Neural progenitor cell (in vitro differentiated cells): ENCODE data around the gene ZNF83. TPM values are rescaled to one million over a fixed set of nuclear protein-coding genes. Genes with fewer than 3 reads are reported as not detected.

Experiments used
- DNase-seq: peaks from one replicate; pipeline ENCODE4 v3.0.0-alpha.2; 2016; ENCODE audit warnings: low spot score
- H2AFZ ChIP-seq: fragments of 200-600 bp; sonication (generic); replicated peaks from 2 replicates; pipeline ENCODE4 v1.6.1; 2016; ENCODE audit warnings: antibody characterized with exemption
- H3F3A ChIP-seq: fragments of 200-600 bp; sonication (generic); 2 replicates; pipeline ENCODE4 v1.6.1; 2016; ENCODE audit warnings: antibody characterized with exemption, low read depth
- H3K27ac ChIP-seq: fragments of 200-600 bp; sonication (generic); 2 replicates; pipeline ENCODE4 v1.5.1; 2016; ENCODE audit warnings: mild to moderate bottlenecking
- H3K27me3 ChIP-seq: fragments of 200-600 bp; sonication (generic); 2 replicates; pipeline ENCODE4 v1.6.1; 2016; ENCODE audit warnings: mild to moderate bottlenecking, moderate library complexity
- H3K36me3 ChIP-seq: fragments of 200-600 bp; sonication (generic); 2 replicates; pipeline ENCODE4 v1.5.1; 2016
- H3K4me1 ChIP-seq: fragments of 200-600 bp; sonication (generic); 2 replicates; pipeline ENCODE4 v1.6.1; 2016; ENCODE audit warnings: mixed run types
- H3K4me2 ChIP-seq: fragments of 200-600 bp; sonication (generic); 2 replicates; pipeline ENCODE4 v1.6.1; 2016
- H3K4me3 ChIP-seq: fragments of 200-600 bp; sonication (generic); 2 replicates; pipeline ENCODE4 v1.5.1; 2016
- H3K79me2 ChIP-seq: fragments of 200-600 bp; sonication (generic); 2 replicates; pipeline ENCODE4 v1.6.1; 2016; ENCODE audit warnings: low read depth
- H3K9ac ChIP-seq: fragments of 200-600 bp; sonication (generic); 2 replicates; pipeline ENCODE4 v1.6.1; 2016
- H3K9me3 ChIP-seq: fragments of 200-600 bp; sonication (generic); 2 replicates; pipeline ENCODE4 v1.5.1; 2016; ENCODE audit warnings: low read depth
- H4K20me1 ChIP-seq: fragments of 200-600 bp; sonication (generic); 2 replicates; pipeline ENCODE4 v1.6.1; 2016; ENCODE audit warnings: low read depth
- H3K27ac Mint-ChIP-seq: 3 replicates; pipeline ENCODE4 v1.8.0; 2021; ENCODE audit warnings: mixed read lengths
- H3K27me3 Mint-ChIP-seq: 2 replicates; pipeline ENCODE4 v1.8.0; 2022; ENCODE audit warnings: low read depth, mild to moderate bottlenecking, inconsistent platforms, moderate library complexity, mixed read lengths; ENCODE audit not compliant: insufficient read depth
- H3K36me3 Mint-ChIP-seq: 3 replicates; pipeline ENCODE4 v1.8.0; 2021; ENCODE audit warnings: mixed read lengths
- H3K4me1 Mint-ChIP-seq: 3 replicates; pipeline ENCODE4 v1.8.0; 2021; ENCODE audit warnings: mixed read lengths
- H3K4me3 Mint-ChIP-seq: 3 replicates; pipeline ENCODE4 v1.8.0; 2021; ENCODE audit warnings: mild to moderate bottlenecking, moderate library complexity, mixed read lengths
- H3K9me3 Mint-ChIP-seq: 3 replicates; pipeline ENCODE4 v1.8.0; 2020; ENCODE audit warnings: mixed read lengths
- CTCF ChIP-seq: fragments of 200-600 bp; sonication (generic); IDR thresholded peaks from 2 replicates; pipeline ENCODE4 v1.5.1; 2017; ENCODE audit warnings: antibody characterized with exemption, mild to moderate bottlenecking
- EZH2 ChIP-seq: fragments of 200-600 bp; sonication (generic); IDR thresholded peaks from 2 replicates; pipeline ENCODE4 v1.6.1; 2017; ENCODE audit warnings: antibody characterized with exemption, mild to moderate bottlenecking, moderate library complexity
- EZH2phosphoT487 ChIP-seq: fragments of 200-600 bp; sonication (generic); IDR thresholded peaks from 2 replicates; pipeline ENCODE4 v1.6.1; 2017; ENCODE audit warnings: antibody characterized with exemption
- total RNA-seq: library from RNA; depleted of rRNA; stranded (reverse); fragments of >200 nt; gene quantifications from 2 replicates; pipeline ENCODE4 v1.2.3, GENCODE V29; 2015; ENCODE audit warnings: low replicate concordance

ZNF83 gene
- total RNA-seq, 1 donor from 2014 or later = 76.2 TPM

- Histone ChIP-seq H3K4me3 (no peak overlapping the region), H3K4me1 (peaks cover 9% of the 10 kb centered on the region), H3K36me3 (no peaks in the 10 kb centered on the region), H3K27me3 (no peaks in the 10 kb centered on the region), H3F3A (peaks cover 24% of the 10 kb centered on the region), H3K9me3 (no peaks in the 10 kb centered on the region), H2AFZ (no peak overlapping the region), H3K79me2 (no peaks in the 10 kb centered on the region), H3K27ac (no peak overlapping the region), H3K9ac (no peak overlapping the region), H3K4me2 (no peak overlapping the region), H4K20me1 (peaks cover 2% of the 10 kb centered on the region)
- Mint-ChIP-seq H3K4me3 (no peak overlapping the region), H3K27me3 (no peaks in the 10 kb centered on the region), H3K36me3 (peaks cover 20% of the 10 kb centered on the region), H3K4me1 (peaks cover 8% of the 10 kb centered on the region), H3K9me3 (peaks cover 17% of the 10 kb centered on the region), H3K27ac (no peak overlapping the region)
- TF ChIP-seq CTCF = no peak
- no peak for TF ChIP-seq EZH2phosphoT487
- no peak for TF ChIP-seq EZH2
- DNase-seq = peak; percentile 31
These were observed 2.8 kb upstream of the ZNF83 start for GRCh38 chr19:52640916-52641315.

- Histone ChIP-seq H3K79me2 (no peaks in the 10 kb centered on the region), H2AFZ (no peak overlapping the region), H3K9me3 (no peaks in the 10 kb centered on the region), H3K4me3 (no peak overlapping the region), H3K4me2 (no peak overlapping the region), H4K20me1 (peaks cover 2% of the 10 kb centered on the region), H3K36me3 (no peaks in the 10 kb centered on the region), H3K9ac (no peak overlapping the region), H3K27ac (no peak overlapping the region), H3K4me1 (peaks cover 9% of the 10 kb centered on the region), H3K27me3 (no peaks in the 10 kb centered on the region), H3F3A (peaks cover 24% of the 10 kb centered on the region)
- no peak for DNase-seq
- Mint-ChIP-seq H3K4me1 (peaks cover 8% of the 10 kb centered on the region), H3K27ac (no peak overlapping the region), H3K27me3 (peaks cover 2% of the 10 kb centered on the region), H3K9me3 (peaks cover 17% of the 10 kb centered on the region), H3K4me3 (no peak overlapping the region), H3K36me3 (peaks cover 19% of the 10 kb centered on the region)
- TF ChIP-seq CTCF (no peak), EZH2phosphoT487 (no peak), EZH2 (no peak)
These were observed 1.8 kb upstream of the ZNF83 start for GRCh38 chr19:52639996-52640395.

DNA sequence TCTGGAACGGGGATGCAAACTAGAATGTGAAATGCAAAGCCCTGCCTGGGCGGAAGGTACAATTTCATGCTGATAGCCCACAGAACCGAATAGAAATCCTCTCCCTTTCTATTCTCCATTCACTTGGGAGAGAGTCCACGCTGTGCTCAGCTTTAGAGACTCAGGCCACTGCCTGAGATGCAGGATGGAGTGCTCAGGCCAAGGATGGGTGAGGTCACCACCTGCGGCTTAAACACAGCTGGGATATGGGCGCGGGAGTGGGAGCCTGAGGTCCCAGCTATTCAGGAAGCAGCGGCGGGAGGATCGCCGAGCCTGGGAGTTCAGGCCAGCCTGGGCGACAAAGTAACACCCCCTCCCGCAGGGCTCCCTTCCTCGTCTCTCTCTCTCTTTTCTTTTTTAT, 446 bp upstream of the ZNF83 start:
- H3K9ac ChIP-seq = no peak overlapping the region
- no peak overlapping the region for H3K27ac Mint-ChIP-seq
- peaks cover 2% of the 10 kb centered on the region for H3K27me3 Mint-ChIP-seq

More for the DNA sequence above, 446 bp upstream of the ZNF83 start:
- peak overlapping the region; percentile 97 for H3K4me3 Mint-ChIP-seq
- no peak for TF ChIP-seq EZH2phosphoT487
- no peak for TF ChIP-seq CTCF
- TF ChIP-seq EZH2 = no peak
- H3K4me3 ChIP-seq = peak overlapping the region; percentile 86
- peaks cover 8% of the 10 kb centered on the region for H3K4me1 Mint-ChIP-seq
- no peaks in the 10 kb centered on the region for H3K9me3 ChIP-seq
- H3K4me2 ChIP-seq = peak overlapping the region; percentile 81
- no peak for DNase-seq
- H4K20me1 ChIP-seq = peaks cover 2% of the 10 kb centered on the region
- H3K27me3 ChIP-seq = no peaks in the 10 kb centered on the region
- peaks cover 14% of the 10 kb centered on the region for H3K9me3 Mint-ChIP-seq
- H3K27ac ChIP-seq = no peak overlapping the region
- H3K36me3 Mint-ChIP-seq = peaks cover 18% of the 10 kb centered on the region
- H3K36me3 ChIP-seq = no peaks in the 10 kb centered on the region
- H2AFZ ChIP-seq = peak overlapping the region; percentile 70
- peaks cover 9% of the 10 kb centered on the region for H3K4me1 ChIP-seq
- peaks cover 24% of the 10 kb centered on the region for H3F3A ChIP-seq
- H3K79me2 ChIP-seq = no peaks in the 10 kb centered on the region
